GM18907 (cell line): ENCODE data around the gene CDC123.
"Not testable (repeated sequence)": the region's sequence is repeated elsewhere in the genome, so short reads cannot be mapped to it uniquely, and the experiment has no call there.

ENCODE experiments used
- ATAC-seq: cut with Tn5 transposase; IDR thresholded peaks from one replicate; pipeline ENCODE4 v1.9.1; 2021; ENCODE audit warnings: mild to moderate bottlenecking, moderate library complexity; ENCODE audit not compliant: unreplicated experiment

Gene CDC123

DNA sequence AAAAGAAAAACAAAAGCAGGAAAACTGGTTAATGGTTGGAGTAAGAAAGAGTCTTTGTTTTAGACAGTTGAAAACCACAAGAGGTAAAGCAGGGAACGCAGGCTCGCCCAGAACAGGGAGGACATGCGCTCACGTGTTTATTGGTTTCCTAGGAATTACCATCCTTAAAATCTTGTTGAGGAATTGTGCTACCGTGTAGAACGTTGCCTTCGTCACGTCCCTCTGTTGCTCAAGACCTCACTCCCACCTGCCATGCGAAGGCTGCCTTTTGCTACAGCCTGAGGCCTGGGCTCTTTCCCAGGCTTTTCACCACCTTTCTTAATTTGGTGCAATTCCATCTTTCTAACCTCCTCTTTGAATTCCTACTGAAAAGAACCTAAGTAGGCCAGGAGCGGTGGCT lies 91.8 kb downstream of the CDC123 start:
- no peak for ATAC-seq

DNA sequence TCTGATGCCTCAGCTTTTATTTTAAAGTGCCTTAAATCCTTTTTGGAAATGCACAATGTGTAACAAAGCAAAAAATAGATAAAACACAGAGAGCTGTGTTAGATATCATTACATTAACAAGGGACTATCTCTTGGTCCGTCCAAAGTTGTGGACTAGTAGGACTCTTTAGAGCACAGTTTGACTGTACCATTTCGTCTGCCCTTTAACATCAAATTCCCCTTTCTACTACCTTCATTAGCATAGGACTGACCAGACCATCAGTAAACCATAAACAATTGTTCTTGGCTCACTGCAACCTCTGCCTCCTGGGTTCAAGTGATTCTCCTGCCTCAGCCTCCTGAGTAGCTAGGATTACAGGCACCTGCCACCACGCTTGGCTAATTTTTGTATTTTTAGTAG lies 101.8 kb downstream of the CDC123 start:
- ATAC-seq: not testable (repeated sequence)

DNA sequence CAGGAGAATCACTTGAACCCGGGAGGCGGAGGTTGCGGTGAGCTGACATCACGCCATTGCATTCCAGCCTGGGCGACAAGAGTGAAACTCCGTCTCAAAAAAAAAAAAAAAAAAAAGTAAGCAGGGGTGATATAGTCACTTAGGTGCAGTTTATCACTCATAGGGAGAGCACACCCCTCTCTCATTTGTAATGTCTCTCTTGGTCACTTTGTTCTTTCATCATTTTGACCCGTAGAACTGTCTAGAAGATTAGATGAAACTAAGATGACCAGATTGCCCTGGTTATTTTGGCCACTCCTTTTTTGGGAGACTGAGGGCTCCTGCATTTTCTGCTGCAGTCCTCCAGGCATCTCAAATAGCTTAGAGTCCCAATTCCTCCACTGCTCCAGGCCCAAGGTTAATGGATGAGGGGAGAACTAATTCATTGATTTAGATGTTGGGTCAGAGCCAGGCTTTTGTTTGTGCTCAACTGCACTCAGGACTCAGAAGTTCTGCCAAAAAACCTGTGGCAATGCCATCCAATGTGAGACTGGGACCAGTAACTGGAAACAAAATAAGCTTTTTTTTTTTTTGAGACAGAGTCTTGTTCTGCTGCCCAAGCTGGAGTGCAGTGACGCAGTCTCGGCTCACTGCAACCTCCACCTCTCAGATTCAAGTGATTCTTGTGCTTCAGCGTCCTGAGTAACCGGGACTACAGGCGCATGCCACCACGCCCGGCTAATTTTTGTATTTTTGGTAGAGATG lies 103.4 kb downstream of the CDC123 start:
- no peak for ATAC-seq
